PFSK-1 (cell line): ENCODE data around the gene PEAR1.
A peak's percentile ranks its signal among the peaks of the same experiment; 100 is the strongest.

Experiments
- FOXP2 ChIP-seq: optimal IDR thresholded peaks from 2 replicates; pipeline ENCODE3; 2011; ENCODE audit warnings: borderline replicate concordance, control low read depth, inconsistent platforms; ENCODE audit not compliant: insufficient read depth; ENCODE audit errors: extremely low read length, extremely low read depth
- POLR2AphosphoS5 ChIP-seq: IDR thresholded peaks from 2 replicates; pipeline ENCODE4 v1.6.1; 2012; ENCODE audit warnings: low read depth, mild to moderate bottlenecking, control low read depth, low read length, moderate library complexity
- SIN3A ChIP-seq: IDR thresholded peaks from 2 replicates; pipeline ENCODE4 v1.6.1; 2012; ENCODE audit warnings: mild to moderate bottlenecking, low read length, moderate library complexity, borderline replicate concordance; ENCODE audit not compliant: insufficient read depth
- TAF1 ChIP-seq: IDR thresholded peaks from 2 replicates; pipeline ENCODE4 v1.6.1; 2012; ENCODE audit warnings: low read length, control low read depth, borderline replicate concordance; ENCODE audit not compliant: insufficient read depth
- TF ChIP-seq, protein P1 (sequence below), 2 experiments: IDR thresholded peaks; 2 replicates each; pipeline versions ENCODE4 v1.6.1 to v1.8.0; 2011 to 2012; ENCODE audit warnings: low read depth in 2 of 2, low read length in 2 of 2, control low read depth in 1 of 2, inconsistent platforms in 1 of 2, mild to moderate bottlenecking in 1 of 2, moderate library complexity in 1 of 2; ENCODE audit not compliant: insufficient read depth in 1 of 2

Gene PEAR1

DNA sequence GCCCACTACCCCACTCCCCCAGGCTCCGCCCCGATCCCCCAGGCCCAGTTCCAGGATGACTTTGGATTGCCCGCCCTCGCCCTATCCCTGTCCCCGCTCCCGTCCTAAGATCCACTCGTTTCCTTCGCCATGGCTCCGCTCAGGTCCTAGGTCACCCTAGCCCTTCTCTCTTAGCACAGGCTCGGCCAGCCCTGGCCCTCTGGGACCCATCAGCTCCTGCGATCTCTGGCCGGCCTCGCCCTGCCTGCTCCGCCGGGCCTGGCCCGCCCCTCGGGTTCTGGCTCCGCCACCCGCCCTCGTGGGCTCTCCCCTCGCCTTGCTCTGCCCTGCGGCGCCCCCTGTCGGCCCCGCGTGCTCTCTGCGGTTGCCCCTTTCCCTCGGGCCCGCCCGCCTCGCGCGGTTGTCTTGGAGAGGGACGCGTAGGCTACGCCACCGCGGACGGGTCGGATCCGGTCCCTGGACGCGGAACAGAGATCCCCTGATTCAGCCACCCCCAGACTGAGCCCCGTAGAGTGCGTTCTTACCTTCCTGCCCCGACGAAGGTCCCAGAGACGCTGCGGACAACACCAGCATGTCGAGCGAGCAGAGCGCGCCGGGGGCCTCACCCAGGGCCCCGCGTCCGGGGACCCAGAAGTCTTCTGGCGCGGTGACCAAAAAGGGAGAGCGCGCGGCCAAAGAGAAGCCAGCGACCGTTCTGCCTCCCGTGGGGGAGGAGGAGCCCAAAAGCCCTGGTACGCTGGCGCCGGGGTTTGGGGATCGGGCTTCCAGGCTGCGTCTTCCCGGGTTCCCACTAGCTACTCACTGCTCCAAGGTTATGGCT lies 26.9 kb downstream of the PEAR1 start, which contains the start of gene LRRC71:
Gene LRRC71 (plus strand): TSS at position 400 of the 820 bp plus-strand sequence. CDS start 172 bp downstream, at position 572.
- peak; percentile 86 for TF ChIP-seq FOXP2
- TF ChIP-seq, protein P1, sequence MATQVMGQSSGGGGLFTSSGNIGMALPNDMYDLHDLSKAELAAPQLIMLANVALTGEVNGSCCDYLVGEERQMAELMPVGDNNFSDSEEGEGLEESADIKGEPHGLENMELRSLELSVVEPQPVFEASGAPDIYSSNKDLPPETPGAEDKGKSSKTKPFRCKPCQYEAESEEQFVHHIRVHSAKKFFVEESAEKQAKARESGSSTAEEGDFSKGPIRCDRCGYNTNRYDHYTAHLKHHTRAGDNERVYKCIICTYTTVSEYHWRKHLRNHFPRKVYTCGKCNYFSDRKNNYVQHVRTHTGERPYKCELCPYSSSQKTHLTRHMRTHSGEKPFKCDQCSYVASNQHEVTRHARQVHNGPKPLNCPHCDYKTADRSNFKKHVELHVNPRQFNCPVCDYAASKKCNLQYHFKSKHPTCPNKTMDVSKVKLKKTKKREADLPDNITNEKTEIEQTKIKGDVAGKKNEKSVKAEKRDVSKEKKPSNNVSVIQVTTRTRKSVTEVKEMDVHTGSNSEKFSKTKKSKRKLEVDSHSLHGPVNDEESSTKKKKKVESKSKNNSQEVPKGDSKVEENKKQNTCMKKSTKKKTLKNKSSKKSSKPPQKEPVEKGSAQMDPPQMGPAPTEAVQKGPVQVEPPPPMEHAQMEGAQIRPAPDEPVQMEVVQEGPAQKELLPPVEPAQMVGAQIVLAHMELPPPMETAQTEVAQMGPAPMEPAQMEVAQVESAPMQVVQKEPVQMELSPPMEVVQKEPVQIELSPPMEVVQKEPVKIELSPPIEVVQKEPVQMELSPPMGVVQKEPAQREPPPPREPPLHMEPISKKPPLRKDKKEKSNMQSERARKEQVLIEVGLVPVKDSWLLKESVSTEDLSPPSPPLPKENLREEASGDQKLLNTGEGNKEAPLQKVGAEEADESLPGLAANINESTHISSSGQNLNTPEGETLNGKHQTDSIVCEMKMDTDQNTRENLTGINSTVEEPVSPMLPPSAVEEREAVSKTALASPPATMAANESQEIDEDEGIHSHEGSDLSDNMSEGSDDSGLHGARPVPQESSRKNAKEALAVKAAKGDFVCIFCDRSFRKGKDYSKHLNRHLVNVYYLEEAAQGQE (IDR thresholded peaks at IDR 0.05; ENCODE audit: insufficient read depth in 1 of 2, low read depth in 2 of 2, low read length in 2 of 2) = no peak

DNA sequence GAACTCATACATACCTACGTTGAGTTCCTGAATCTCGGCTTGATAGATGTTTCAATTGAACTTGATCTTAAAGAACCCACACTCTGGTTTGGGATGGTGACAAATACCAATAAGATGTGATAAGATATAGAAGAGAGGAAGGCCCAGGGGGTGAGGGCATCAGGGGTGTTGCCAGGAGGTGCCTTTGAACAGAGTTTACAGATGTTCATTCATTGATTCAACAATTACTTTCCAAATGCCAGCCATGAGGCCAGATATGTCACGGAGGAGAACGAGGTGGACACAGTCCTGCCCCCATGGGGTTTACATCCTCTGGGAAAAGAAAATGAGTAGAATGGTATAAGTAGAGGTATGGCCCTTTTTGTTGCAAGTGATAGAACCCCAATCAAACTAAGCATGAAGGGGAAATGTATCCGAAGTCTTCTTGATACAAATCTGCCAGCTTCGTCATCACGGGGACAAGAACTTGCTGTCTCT lies 27.6 kb downstream of the PEAR1 start:
- no peak for TF ChIP-seq SIN3A
- TF ChIP-seq POLR2AphosphoS5 = no peak
- TF ChIP-seq FOXP2 = no peak
- TF ChIP-seq, protein P1 (IDR thresholded peaks at IDR 0.05; ENCODE audit: insufficient read depth in 1 of 2, low read depth in 2 of 2, low read length in 2 of 2) = no peak
- no peak for TF ChIP-seq TAF1

DNA sequence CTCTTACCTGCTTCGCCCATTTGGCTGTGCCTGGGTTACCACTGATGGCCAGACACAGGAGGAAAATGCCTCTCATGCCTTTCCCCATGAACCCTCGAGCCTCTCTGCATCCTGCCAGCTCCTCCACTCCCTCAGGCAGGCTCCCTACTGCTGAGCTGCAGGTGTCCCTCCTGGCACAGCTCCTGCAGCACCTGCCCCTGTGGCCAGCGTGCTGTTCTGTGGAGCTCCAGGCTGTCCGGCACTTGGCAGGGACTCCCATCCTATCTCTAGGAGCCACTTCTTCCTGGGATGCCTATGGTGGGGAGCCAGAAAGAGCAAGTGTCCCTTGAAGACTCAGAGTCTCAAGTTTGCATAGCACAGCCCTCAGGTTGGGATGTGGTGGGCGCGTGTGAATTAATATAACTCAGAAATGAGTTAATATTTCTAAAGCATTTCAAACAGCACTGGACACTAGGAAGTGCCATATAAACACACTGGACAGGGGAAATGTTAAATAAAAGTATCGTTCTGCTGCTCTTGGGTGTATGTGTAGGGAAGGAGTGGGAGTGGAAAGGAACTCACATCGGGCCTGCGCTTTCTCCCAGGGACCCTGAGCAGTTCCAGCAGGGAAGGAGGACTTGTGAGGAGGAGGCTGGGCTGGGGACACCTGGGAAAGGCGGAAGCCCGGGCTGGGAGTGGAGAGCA lies 29.6 kb downstream of the PEAR1 start:
- TF ChIP-seq SIN3A (no peak), POLR2AphosphoS5 (no peak), TAF1 (no peak)
- TF ChIP-seq, protein P1 (IDR thresholded peaks at IDR 0.05; ENCODE audit: insufficient read depth in 1 of 2, low read depth in 2 of 2, low read length in 2 of 2) = no peak

DNA sequence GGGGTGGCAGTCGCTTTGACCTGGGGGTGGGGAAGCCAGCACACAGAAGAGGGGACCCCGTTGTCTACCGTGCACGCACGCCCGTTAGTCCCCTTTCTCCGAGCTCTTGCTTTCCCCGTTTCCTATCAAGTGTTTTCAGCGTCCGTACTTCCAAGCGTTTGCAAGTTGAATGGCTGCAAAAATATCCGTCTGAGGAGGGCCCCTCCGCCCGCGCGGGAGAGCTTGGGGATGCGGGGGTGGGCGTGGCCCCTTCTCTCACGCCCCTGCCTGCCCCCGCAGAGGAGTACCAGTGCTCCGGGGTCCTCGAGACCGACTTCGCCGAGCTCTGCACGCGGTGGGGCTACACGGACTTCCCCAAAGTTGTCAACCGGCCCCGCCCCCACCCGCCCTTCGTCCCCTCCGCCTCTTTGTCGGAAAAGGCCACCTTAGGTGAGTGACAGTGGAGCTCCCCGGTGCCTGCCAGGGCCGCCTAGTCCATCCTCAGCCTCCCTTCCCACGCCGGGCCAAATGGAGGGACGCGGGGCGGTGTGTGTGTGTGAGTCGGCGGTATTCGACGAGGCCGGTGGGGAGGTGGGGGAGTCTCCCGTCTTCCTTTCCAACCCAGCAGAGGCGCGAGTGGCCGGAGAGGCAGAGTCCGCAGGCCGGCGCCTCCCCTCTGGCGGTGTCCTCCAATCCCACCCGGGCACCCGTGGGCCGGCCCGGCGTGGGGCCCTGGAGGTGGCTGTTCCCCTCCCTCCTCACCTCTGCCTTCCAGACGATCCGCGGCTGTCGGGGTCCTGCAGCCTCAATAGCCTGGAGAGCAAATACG lies 30.4 kb downstream of the PEAR1 start:
- no peak for TF ChIP-seq POLR2AphosphoS5
- TF ChIP-seq, protein P1 (IDR thresholded peaks at IDR 0.05; ENCODE audit: insufficient read depth in 1 of 2, low read depth in 2 of 2, low read length in 2 of 2) = no peak
- TF ChIP-seq SIN3A = no peak
- TF ChIP-seq TAF1 = no peak
- no peak for TF ChIP-seq FOXP2
